Measurements from ENCODE around the gene PTCH2. TPM values are rescaled to one million over a fixed set of nuclear protein-coding genes. Genes with fewer than 3 reads are reported as not detected.

Gene PTCH2
- total RNA-seq, 1 donor = 0.36 TPM

DNA sequence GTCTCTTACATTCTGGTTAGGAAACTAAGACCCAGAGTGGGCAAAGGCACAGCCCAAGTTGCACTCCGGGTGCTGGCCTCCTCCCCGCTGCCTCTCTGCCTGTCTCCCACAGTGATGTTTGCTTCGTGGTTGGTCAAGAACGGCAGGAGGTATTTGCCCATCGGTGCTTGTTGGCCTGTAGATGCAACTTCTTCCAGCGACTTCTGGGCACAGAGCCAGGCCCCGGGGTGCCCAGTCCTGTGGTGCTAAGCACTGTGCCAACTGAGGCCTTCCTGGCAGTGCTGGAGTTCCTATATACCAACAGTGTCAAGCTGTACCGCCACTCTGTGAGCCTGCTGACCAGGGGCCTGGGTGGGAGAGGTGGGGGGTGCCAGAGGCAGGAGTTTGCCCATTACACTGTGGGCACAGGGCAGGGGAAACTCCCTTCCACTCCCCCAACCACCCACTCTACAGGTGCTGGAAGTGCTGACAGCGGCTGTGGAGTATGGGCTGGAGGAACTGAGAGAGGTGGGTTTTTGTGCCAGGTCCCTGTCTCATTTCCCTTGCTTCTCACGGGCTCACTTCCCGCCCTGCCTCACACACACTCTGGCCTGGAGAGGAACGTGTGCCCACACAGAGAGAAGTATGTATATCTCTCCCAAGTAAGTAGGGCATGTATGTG lies 32.8 kb downstream of the PTCH2 start:
- no peak for DNase-seq (ENCODE audit: low read depth)
- H3K4me3 ChIP-seq (ENCODE audit: low read depth, low read length) = peak overlapping the region; percentile 72
- no peak for TF ChIP-seq CTCF (IDR thresholded peaks at IDR 0.05; ENCODE audit: insufficient read depth, low read length)

DNA sequence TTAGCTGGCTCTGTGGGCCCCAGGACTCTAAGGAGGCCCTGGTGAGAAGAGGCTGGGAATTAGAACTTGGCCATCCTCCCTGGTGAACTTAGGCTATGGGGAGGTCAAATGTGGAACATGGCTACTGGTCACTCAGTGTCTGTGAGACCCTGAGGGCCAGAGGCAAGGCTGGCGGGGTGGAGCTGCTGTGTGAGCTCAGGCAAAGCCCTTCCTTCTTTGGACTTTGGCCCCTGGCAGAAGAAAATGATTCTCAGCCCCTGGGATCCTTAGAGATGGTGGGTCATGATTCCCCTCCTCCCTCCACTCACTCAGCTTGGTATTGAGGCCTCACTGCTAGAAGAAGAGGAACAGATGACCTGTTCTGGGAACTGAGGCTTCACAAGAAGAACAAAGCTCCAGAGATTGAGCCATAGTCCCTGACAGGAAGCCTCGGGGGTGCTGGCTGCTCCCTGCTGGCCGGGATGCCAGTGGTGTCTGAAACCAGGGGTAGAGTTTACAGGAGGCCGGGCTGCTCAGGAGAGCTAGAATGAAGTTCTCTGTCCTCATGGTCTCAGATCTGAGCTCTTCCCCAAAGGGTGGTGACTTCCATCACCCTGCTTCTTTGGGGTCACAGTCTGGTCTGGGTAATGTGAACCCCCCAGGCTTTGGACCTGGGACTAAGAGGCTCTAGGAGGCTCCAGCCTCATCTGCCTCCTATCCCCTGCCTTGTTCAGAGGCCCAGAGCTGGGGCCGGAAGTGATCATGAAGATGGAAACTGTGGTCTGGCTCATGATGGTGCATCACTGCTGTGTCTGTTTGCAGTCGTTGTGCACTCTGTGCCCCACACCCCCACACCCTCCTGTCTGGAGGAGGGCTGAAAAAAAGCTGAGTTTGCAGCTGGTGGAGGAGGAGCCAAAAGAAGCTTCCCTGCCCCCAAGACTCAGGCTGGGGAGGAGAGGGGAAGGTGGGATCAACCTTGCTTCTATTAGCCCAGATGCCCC lies 33.8 kb downstream of the PTCH2 start:
- peak overlapping the region; percentile 72 for H3K4me3 ChIP-seq (ENCODE audit: low read depth, low read length)
- TF ChIP-seq CTCF (IDR thresholded peaks at IDR 0.05; ENCODE audit: insufficient read depth, low read length) = no peak
- peak; percentile 70 for DNase-seq (ENCODE audit: low read depth)

DNA sequence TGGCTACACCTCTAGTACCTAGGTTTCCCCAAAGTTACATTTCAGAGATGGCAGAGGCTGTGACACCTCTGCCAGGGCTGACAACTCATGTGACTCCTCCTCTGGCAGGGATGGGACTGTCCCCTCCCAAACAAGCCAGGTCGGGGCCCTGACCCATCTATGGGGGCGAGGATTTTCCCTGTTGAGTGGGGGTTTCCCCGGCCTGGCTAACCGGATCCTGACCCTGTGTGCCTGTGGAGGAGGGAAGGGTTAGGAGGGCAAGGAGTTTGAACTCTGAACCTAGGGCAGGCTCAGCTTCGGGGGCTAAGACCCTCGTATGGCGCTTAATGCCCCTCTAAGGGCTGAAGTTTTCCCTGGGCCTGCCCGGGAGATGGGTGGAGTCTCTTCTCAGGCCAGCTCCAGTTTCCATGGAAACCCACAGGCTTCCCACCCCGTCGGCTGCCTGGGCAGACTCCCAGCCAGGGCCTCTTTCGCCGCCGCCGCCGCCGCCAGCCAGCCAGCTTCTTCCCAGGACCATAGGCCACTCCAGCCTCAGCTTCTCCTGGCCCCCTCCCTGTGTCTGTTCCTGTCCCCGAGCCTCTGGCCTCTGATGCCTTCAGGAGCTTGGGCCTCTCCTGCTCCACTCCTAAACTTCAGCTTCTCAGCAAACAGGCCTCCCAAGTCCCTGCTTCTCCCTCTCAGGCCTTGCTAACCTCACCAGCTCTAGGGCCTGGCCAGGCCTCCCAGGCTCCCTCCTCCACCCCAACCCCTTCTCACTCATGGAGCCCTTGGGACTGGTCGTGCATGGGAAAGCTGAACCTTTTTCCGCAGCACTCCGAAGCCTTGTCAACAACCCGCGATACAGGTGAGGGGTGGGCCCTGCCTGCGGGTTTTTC lies 34.8 kb downstream of the PTCH2 start, which contains the start of gene BTBD19:
Gene BTBD19 (plus strand): TSS at position 461 of the 875 bp plus-strand sequence. CDS start 298 bp downstream, at position 759.
- TF ChIP-seq CTCF (IDR thresholded peaks at IDR 0.05; ENCODE audit: insufficient read depth, low read length) = no peak
- H3K4me3 ChIP-seq (ENCODE audit: low read depth, low read length) = peak within 1 kb of the TSS; percentile 72
- peak; percentile 94 for DNase-seq (ENCODE audit: low read depth)

GRCh38 chr1:44807364-44808062 lies 35.5 kb downstream of the PTCH2 start:
- no peak for TF ChIP-seq CTCF (IDR thresholded peaks at IDR 0.05; ENCODE audit: insufficient read depth, low read length)
- peak; percentile 100 for DNase-seq (ENCODE audit: low read depth)
- H3K4me3 ChIP-seq (ENCODE audit: low read depth, low read length) = peak overlapping the region; percentile 56

DNA sequence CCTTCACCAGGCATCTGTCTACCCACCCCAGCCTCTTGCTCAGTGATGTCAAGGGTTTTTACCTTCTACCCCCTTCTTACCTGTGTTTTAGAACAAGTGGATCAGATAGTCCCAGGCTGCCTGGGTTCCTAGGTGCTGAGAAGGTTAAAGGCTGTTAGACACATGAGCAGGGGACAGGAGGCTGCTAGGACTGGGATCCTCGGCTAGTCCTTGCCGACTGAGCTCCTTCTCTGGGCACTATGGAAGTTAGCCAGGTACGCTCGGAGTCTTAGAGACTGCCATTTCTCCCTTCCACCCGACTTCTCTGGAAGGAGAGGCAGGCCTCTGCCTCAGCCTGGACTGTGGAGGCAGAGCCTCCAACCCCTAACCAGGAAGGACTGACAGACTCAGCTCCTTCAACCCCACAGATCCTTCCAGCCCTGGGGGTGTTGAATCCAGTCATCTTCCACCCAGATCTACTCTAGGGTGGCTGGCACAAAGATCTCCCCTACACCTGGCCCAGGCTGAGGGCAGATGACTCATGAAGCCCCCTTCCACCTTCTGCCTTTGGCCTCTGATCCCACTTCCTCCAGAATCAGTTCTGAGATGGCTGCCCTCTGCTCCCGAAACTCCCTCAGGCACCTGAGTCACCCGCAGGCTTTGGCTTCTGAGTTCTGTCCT lies 36.2 kb downstream of the PTCH2 start, which contains the start of gene DYNLT4:
Gene DYNLT4 (minus strand): TSS at position 648 of the 660 bp plus-strand sequence. CDS start 683 bp downstream, outside the sequence.
- H3K4me3 ChIP-seq (ENCODE audit: low read depth, low read length) = peak within 1 kb of the TSS; percentile 56
- TF ChIP-seq CTCF (IDR thresholded peaks at IDR 0.05; ENCODE audit: insufficient read depth, low read length) = no peak
- no peak for DNase-seq (ENCODE audit: low read depth)

All from fibroblast of the aortic adventitia (primary cell).